GM15510 (cell line): ENCODE results near the gene PROSER3.

Source experiments
- POLR2A ChIP-seq: IDR thresholded peaks from 3 replicates; pipeline ENCODE4 v1.6.1; 2011; ENCODE audit warnings: borderline replicate concordance; ENCODE audit not compliant: insufficient read length; ENCODE audit errors: extremely low read depth

PROSER3 gene

DNA sequence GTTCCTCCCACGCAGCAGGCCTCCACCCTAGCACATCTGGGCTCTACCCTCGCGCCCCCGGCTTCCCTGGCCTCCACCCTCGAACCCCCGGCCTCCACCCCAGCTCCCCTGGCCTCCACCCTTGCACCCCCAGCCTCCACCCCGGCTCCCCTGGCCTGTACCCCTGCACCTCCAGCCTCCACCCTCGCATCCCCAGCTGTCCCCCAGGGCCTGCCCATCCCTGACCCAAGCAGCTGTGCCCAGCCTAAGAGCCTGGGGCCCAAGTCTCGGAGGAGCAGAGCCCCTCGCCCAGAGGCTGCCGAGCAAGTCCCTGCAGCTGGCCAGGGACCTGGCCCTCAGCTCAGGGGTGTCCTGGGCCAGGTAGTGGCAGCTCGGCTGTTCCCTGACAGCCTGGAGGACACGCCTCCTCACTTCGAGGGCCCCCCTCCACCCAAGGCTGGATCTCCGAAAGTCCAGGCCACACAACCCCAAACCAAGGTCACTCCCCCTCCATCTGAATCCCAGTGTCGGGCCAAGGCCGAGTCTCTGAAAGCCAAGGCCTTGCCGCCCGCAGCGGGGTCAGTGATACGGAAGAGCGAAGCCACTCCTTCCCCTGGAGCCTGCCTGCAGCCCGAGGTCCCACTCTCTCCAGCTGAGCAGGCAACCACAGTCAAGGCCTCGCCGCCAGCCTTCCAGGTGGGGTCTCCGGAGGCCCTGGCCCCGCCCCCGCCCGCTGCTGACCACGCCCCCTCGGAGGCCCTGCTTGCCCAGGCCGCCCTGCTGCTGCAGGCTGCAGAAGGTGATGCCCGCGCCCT, 9.5 kb downstream of the PROSER3 start:
- TF ChIP-seq POLR2A: no peak

DNA sequence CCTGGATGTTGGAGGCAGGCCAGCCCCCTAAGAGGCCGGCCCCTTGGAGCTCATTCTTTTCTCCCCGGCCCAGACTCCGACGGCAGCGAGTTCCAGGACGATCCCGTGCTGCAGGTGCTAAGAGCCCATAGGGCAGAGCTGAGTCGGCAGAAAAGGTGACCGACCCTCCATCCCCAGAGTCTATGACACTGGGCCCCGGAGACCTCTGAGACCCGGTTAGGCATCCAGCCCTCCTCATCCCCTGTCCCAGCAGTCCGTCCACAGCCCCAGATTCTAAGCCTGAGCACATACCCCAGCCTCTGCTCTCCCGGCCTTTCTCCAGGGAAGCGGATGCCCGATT, 10.1 kb downstream of the PROSER3 start:
- no peak for TF ChIP-seq POLR2A

DNA sequence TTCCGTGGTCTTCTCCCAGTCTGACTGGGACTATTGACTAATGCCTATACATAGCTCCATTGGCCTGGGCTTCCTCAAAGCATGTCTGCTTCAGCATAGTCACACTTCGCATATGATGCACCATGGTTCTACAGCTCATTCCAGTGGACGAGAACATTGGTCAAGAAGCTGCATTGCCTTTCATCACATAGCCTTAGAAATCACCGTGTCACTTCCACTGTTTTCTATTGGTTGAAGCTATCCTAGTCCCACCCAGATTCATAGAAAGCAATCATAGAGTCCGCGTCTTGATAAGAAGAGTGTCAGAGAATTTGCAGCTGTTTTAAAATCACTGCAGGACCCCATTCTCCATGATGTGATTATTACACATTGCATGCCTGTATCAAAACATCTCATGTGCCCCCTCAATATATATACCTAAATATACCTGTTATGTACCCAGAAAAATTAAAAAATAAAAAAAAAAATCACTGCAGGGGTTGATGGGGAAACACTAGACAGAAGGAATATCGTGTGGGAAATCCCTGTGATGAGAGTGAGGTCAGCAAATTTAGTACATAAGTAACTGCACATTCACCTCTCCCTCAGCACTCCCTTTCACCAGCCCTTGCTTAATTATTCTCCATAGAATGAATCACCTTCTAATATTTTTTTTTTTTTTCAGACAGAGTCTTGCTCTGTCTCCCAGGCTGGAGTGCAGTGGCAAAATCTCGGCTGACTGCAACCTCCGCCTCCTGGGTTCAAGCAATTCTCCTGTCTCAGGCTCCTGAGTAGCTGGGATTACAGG, 15.2 kb downstream of the PROSER3 start:
- no peak for TF ChIP-seq POLR2A

DNA sequence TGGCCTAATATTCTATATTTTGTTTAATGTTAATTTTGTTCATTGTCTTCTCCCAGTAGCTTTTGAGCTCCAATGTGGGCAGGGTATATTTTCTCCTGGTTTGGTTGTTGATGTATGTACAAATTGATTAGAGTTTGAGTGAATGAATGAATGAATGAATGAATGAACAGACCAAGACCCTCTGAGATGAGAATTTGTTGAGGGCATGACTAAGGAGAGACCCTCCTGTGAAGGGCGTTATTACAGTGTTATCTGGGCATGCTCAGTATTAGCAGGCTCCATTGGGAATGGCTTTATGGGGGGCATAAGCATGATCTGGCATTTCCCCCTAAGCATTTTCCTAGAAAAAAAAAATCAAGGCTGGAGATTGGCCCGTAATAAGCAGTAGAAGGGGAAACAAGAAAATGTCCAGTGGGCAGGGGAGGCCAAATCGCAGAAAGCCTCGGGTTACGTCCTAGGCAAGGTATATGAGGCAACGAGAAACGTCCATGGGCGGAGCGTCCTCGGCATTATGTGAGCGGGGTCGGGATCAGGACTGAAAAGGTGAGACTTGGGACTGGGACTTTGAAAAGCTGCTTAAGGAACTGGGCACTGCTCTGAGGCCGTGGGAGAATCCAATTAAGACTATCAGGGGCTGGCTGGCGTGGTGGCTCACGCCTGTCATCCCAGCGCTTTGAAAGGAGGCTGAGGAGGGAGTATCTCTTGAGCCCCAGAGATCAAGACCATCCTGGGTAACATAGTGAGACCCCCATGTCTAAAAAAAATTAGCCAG, 16.5 kb downstream of the PROSER3 start:
- TF ChIP-seq POLR2A: no peak

DNA sequence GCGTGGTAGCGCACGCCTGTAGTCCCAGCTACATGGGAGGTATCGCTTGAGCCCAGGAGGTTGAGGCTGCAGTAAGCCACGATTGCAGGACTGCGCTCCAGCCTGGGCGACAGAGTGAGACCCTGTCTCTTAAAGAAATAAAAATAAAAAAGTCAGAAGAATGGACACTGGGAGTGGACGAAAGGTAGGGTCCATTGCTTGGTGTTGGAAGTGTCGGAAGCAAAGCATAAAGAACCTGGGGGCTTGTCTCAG, 17.0 kb downstream of the PROSER3 start:
- TF ChIP-seq POLR2A: no peak

DNA sequence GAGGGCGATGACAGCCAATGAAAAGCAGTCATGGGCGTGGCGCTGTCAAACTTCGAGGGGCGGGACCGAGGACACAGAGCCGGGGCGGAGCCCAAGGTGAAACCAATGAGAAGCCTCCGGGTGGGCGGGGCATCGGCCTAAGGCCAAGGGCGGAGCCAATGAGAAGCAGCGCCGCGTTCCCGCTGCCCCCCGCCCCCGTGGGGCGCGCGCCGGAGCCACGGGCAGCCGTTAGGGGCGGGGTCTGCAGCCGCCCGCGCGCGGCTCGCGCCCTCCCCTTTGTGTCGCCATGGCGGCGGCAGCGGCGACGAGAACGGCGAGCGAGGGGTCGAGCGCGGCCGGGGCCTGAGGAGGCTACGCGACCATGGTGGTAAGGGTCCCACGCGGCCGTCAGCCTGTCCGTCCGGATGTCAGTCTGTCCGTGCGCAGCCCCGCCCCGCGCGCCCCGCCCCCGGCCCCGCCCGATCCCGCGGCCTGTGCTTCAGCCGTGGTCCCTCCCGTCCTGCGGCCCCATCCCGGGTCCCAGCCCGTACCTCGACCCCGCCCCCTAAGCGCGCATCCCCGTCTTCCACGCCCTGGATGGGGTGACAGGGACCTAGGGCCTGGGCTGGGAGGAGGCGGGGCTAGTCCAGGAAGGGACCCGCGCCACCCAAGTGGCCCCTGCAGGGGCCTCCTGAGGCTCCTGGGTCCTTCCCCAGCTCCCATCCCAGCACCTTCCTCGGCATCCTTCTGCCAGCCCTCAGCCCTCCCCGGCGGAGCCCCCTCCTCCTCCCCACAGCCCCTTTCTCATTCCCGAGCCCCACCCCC, 17.5 kb downstream of the PROSER3 start, which contains the start of gene ARHGAP33:
Gene ARHGAP33 (plus strand): TSS at position 267 of the 804 bp plus-strand sequence. CDS start 95 bp downstream, at position 362.
- peak; percentile 51 for TF ChIP-seq POLR2A

DNA sequence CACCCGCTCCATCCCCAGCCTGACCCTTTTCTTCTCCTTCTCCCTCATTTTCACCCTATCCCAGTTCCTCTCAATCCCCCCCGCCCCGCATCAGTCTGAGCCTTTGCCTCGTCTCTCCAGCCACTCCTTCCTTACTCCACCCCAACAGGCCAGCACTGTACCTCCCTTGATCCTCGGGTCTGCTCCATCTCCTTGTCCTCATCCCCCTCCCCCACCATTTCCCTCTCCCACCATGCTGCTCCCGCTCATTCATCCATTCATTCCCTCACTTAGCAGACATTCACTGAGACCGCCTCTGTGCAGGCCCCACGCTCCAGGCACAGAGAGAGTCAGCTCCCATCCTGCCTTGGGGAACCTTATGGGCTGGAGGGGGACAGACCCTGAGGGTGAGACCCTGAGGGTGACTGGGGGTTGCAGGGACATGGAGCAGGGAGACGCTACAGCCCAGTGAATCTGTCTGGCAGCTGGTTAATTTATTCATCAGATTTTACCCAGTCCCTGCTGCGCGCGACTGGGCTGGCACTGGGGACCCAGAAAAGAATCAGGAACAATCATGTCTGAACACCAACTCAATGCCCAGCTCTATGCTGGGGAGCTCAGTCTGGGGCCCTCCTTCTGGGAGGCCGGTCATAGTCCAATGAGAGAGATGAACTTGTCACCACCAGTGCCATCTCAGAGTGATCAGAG, 18.3 kb downstream of the PROSER3 start:
- no peak for TF ChIP-seq POLR2A

DNA sequence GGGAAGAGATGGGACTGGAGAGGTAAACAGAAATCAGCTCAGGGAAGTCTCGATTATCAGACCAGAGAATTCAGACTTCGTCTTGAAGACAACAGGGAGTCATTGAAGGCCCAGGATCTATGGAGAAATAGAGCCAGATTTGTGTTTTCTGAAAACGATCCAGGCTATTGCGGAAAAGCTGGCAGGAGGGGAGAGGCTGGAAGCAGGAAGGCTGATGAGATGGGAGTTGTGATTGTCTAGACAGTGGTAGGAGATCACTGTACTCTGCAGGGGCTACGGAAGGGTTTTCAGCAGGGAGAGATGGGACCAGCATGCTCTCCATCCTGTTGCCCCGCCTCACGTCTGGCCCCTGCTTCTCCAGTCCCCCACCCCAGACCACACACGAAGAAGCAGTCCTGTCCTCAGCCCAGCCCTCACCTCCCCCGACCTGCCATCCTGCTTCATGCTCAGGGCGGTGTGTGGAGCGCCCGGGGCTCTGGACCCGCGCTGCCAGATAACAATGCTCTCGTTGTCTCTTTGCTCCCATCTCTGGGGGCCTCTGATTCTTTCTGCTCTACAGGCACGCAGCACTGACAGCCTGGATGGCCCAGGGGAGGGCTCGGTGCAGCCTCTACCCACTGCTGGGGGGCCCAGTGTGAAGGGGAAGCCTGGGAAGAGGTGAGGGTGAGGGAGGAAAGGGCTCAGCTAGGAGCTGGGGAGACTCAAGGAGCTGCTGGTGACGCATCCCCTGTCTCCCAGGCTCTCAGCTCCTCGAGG, 19.3 kb downstream of the PROSER3 start:
- no peak for TF ChIP-seq POLR2A

DNA sequence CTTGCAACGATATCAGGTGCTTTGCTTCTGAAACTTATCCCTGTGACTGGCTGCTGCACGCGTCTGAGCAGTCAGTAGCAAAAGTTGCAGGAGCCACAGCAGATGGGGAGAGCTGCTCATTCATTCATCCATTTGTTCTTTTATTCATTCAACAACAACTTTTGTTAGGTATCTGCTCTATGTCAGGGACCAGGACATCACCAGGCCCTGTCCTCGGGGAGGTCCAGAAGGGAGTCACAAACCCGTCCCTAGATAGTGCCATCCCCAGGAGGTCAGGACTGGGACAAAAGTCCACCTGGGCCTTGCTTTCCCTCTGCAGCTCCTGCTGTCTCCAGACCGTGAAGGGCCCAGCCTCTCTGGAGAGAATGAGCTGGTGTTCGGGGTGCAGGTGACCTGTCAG, 20.0 kb downstream of the PROSER3 start:
- TF ChIP-seq POLR2A: no peak

DNA sequence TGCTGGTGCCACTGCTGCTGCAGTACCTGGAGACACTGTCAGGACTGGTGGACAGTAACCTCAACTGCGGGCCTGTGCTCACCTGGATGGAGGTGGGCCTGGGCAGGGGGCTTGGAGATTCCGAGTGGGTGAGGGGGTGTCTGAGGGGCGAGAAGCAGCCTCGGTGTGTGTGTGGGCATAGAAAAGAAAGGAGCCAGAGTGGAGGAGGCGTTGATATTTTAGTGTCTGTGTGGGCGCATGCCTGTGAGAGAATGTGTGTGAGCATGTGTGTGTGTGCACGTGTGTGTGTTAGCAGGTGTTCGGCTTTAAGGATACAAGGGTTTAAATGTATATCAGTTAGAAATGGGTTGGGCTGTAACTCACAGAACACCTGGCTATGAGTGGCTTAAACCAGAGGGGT, 21.1 kb downstream of the PROSER3 start:
- no peak for TF ChIP-seq POLR2A

DNA sequence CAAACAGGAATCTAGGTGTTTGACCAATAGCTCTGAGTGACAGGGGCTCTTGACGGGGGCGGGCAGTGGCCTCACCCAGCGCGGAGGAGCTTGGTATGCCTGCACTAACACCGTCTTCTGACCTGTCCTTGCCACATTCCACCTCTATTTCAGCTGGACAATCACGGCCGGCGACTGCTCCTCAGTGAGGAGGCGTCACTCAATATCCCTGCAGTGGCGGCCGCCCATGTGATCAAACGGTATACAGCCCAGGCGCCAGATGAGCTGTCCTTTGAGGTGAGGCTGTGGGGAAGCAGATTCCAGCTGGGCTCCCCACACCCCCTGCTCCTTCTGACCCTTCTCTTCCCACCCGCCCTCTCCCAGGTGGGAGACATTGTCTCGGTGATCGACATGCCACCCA, 22.1 kb downstream of the PROSER3 start:
- no peak for TF ChIP-seq POLR2A

DNA sequence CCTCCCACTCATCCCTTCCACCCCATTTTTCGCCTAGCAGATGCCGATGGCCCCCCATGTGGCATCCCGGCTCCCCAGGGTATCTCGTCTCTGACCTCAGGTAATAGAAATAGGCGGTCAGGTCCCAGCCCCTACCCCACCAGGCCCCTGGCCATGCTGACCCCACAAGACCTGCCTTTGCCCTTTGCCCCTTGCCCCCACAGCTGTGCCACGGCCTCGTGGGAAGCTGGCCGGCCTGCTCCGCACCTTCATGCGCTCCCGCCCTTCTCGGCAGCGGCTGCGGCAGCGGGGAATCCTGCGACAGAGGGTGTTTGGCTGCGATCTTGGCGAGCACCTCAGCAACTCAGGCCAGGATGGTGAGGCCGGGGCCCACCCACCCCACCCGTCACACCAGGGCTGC, 22.7 kb downstream of the PROSER3 start:
- no peak for TF ChIP-seq POLR2A

DNA sequence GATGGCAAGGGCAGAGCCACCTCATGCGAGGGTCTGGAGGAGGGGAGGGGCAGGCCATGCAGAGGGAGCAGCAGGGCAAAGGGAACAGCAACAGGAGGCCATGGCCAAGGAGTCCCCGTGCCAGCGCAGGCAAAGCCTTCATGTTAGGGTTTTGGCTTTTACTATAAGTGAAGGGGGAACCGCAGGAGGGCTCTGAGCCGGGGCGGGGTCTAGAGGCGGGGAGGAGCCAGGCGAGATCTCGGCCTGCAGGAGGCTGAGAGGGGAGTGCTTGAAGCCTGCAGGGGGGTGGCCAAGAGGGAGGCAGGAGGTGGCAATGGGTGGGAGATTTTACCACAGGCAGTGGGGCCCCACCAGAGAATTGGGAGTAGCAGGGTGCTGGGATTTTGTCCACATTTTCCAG, 23.7 kb downstream of the PROSER3 start:
- TF ChIP-seq POLR2A: no peak
